Esophagus (tissue), 2 donors: ENCODE data around the gene LRRC39. TPM values are rescaled to one million over a fixed set of nuclear protein-coding genes. Genes with fewer than 3 reads are reported as not detected.

Experiments used
- H3K27ac ChIP-seq, 2 donors: one replicate each; pipeline ENCODE4 v1.5.1; 2013; ENCODE audit warnings: low read depth in 2 of 2, mild to moderate bottlenecking in 2 of 2, inconsistent platforms in 1 of 2, low read length in 1 of 2, moderate library complexity in 1 of 2
- H3K27me3 ChIP-seq, 2 donors: one replicate each; pipeline ENCODE4 v1.6.1; 2013; ENCODE audit warnings: low read length in 2 of 2, control low read depth in 1 of 2, mild to moderate bottlenecking in 1 of 2; ENCODE audit not compliant: insufficient read depth in 2 of 2, control insufficient read depth in 1 of 2
- H3K36me3 ChIP-seq, 2 donors: one replicate each; pipeline ENCODE4 v1.6.1; 2013; ENCODE audit warnings: low read length in 1 of 2; ENCODE audit not compliant: control insufficient read depth in 2 of 2, insufficient read depth in 2 of 2
- H3K4me1 ChIP-seq, 2 donors: one replicate each; pipeline ENCODE4 v1.6.1; 2013; ENCODE audit warnings: low read length in 1 of 2; ENCODE audit not compliant: control insufficient read depth in 2 of 2, insufficient read depth in 2 of 2
- H3K4me3 ChIP-seq, 2 donors: one replicate each; pipeline ENCODE4 v1.5.1; 2013; ENCODE audit warnings: low read length in 2 of 2, mild to moderate bottlenecking in 2 of 2, low read depth in 1 of 2, moderate library complexity in 1 of 2
- H3K9me3 ChIP-seq, 2 donors: one replicate each; pipeline ENCODE4 v1.6.1; 2013; ENCODE audit warnings: mild to moderate bottlenecking in 2 of 2, low read depth in 1 of 2, low read length in 1 of 2, moderate library complexity in 1 of 2; ENCODE audit not compliant: control insufficient read depth in 2 of 2, insufficient read depth in 1 of 2
- WGBS, 2 donors: extraction: QIAGEN DNeasy Blood & Tissue Kit; methylation state at CpG; one replicate each; pipeline ENCODE4 v1.1.7; 2013; 5-methylcytosine and 5-hydroxymethylcytosine counted together
- polyA plus RNA-seq, 2 donors: library from polyadenylated mRNA; stranded (reverse); fragments of 200-250 nt; gene quantifications; one replicate each; pipeline ENCODE4 v1.2.3, GENCODE V29; 2013
- donor health status: healthy with polysubstance abuse.
- donor health status: Bipolar disorder and iron deficiency.

LRRC39 gene
- polyA plus RNA-seq, 2 donors, result 0.41 to 1.2 TPM

- 53 to 61% methylated on average over 2 of the region's 2 CpGs for WGBS, 2 donors
- no peaks in the 10 kb centered on the region for H3K4me1 ChIP-seq
- no peaks in the 10 kb centered on the region for H3K9me3 ChIP-seq
- no peaks in the 10 kb centered on the region for H3K36me3 ChIP-seq
- H3K27ac ChIP-seq, result no peak overlapping the region
- H3K4me3 ChIP-seq, result no peak overlapping the region
- H3K27me3 ChIP-seq, result no peaks in the 10 kb centered on the region
Measured at GRCh38 chr1:100164216-100164615, 13.8 kb downstream of the LRRC39 start.

- Histone ChIP-seq H3K36me3 (no peaks in the 10 kb centered on the region), H3K4me1 (no peaks in the 10 kb centered on the region), H3K27me3 (no peaks in the 10 kb centered on the region), H3K27ac (no peak overlapping the region), H3K4me3 (no peak overlapping the region), H3K9me3 (no peaks in the 10 kb centered on the region)
Measured at GRCh38 chr1:100162881-100163280, 15.2 kb downstream of the LRRC39 start.

- Histone ChIP-seq H3K36me3 (peaks cover 2 to 4% of the 10 kb centered on the region in 2 donors), H3K27me3 (no peaks in the 10 kb centered on the region), H3K9me3 (no peaks in the 10 kb centered on the region), H3K4me1 (no peaks in the 10 kb centered on the region), H3K27ac (no peak overlapping the region), H3K4me3 (no peak overlapping the region)
- WGBS, 2 donors, result 80 to 81% methylated on average over 4 of the region's 4 CpGs
Measured at GRCh38 chr1:100152271-100152670, 25.8 kb downstream of the LRRC39 start.

GRCh38 chr1:100151679-100152078 lies 26.4 kb downstream of the LRRC39 start:
- Histone ChIP-seq H3K4me1 (no peaks in the 10 kb centered on the region), H3K4me3 (no peak overlapping the region), H3K27ac (no peak overlapping the region), H3K36me3 (peaks cover 2 to 4% of the 10 kb centered on the region in 2 donors), H3K9me3 (no peaks in the 10 kb centered on the region), H3K27me3 (no peaks in the 10 kb centered on the region)
- 60 to 66% methylated on average over 2 of the region's 2 CpGs for WGBS, 2 donors

GRCh38 chr1:100147875-100148274 lies 30.2 kb downstream of the LRRC39 start:
- Histone ChIP-seq H3K4me3 (no peak overlapping the region), H3K36me3 (peaks cover 4 to 7% of the 10 kb centered on the region in 2 donors), H3K4me1 (no peaks in the 10 kb centered on the region), H3K27ac (no peak overlapping the region), H3K9me3 (no peaks in the 10 kb centered on the region), H3K27me3 (no peaks in the 10 kb centered on the region)
- 89 to 95% methylated on average over 4 of the region's 4 CpGs for WGBS, 2 donors

DNA sequence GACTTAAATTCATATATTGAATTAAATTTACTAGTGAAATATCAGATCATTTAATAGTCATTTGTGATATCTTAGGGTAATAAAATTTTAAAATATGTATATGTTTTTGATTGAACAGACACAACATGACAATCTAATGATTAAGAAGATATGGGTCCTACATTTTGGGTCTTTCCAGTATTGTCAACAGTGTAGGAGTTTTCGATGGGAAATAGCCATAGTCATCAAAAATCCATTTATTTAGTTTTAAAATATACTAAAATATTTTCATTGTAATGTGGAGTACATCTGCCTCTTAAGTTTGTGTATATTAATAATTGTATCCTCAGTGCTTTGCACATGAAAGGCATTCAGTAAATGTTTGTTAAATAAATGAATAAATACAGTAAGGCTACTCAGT lies 31.1 kb downstream of the LRRC39 start:
- H3K9me3 ChIP-seq, result no peaks in the 10 kb centered on the region
- no peak overlapping the region for H3K27ac ChIP-seq
- H3K4me3 ChIP-seq, result no peak overlapping the region
- H3K27me3 ChIP-seq, result no peaks in the 10 kb centered on the region
- no peaks in the 10 kb centered on the region for H3K4me1 ChIP-seq
- 92 to 96% methylated on average over 1 of the region's 1 CpG for WGBS, 2 donors
- peaks cover 4 to 9% of the 10 kb centered on the region in 2 donors for H3K36me3 ChIP-seq

- no peaks in the 10 kb centered on the region for H3K27me3 ChIP-seq
- 90 to 94% methylated on average over 3 of the region's 3 CpGs for WGBS, 2 donors
- no peak overlapping the region for H3K4me3 ChIP-seq
- no peaks in the 10 kb centered on the region for H3K4me1 ChIP-seq
- H3K9me3 ChIP-seq, result no peaks in the 10 kb centered on the region
- H3K36me3 ChIP-seq, result peaks cover 9% of the 10 kb centered on the region in 2 donors
- H3K27ac ChIP-seq, result no peak overlapping the region
Measured at GRCh38 chr1:100145116-100145515, 32.9 kb downstream of the LRRC39 start.

DNA sequence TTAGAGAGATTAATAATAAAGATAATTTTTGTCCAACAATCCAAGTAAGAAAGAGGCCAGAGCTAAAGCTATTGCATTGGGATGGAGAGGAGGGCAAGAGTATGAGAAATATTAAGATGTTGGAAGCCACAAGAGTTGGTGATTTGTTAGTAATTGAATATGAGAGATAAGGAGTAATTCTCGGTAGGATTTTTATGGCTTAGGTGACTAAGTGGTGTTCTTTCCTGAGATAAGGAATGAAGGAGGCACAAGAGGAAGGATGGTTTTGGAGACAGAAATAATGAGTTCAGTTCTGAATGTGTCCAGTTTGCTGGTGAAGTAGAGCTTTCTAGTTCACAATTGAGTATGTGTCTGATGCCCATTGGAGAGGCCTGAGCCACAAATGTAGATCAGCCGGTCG lies 35.7 kb downstream of the LRRC39 start:
- Histone ChIP-seq H3K4me1 (no peaks in the 10 kb centered on the region), H3K36me3 (peaks cover 5 to 9% of the 10 kb centered on the region in 2 donors), H3K4me3 (no peak overlapping the region), H3K27ac (no peak overlapping the region), H3K9me3 (no peaks in the 10 kb centered on the region), H3K27me3 (no peaks in the 10 kb centered on the region)
- WGBS, 2 donors, result 78 to 87% methylated on average over 3 of the region's 3 CpGs

GRCh38 chr1:100141192-100141591 lies 36.9 kb downstream of the LRRC39 start:
- no peaks in the 10 kb centered on the region for H3K27me3 ChIP-seq
- peaks cover 5 to 9% of the 10 kb centered on the region in 2 donors for H3K36me3 ChIP-seq
- 91 to 92% methylated on average over 4 of the region's 4 CpGs for WGBS, 2 donors
- no peak overlapping the region for H3K27ac ChIP-seq
- no peak overlapping the region for H3K4me3 ChIP-seq
- no peaks in the 10 kb centered on the region for H3K9me3 ChIP-seq
- no peaks in the 10 kb centered on the region for H3K4me1 ChIP-seq

DNA sequence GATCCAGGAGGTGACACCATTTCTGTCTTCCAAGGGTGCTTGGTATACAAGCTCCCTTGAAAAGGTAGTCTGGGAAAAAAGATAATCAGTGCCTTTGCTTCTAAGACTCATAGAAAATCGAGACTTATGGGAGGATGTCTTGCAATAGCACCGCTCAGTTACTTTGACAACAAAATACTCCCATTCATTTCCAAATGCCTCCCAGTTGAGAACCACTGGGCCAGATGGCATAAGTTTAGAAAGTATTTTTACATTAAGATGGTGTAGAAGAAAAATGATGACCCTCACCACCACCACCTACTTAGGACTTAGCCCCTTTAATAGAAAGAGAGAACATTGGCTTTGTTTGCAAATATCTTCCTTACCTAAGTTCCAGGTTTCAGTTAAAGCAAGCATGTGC lies 40.5 kb downstream of the LRRC39 start:
- H3K27ac ChIP-seq, result no peak overlapping the region
- no peaks in the 10 kb centered on the region for H3K4me1 ChIP-seq
- H3K27me3 ChIP-seq, result no peaks in the 10 kb centered on the region
- 95 to 97% methylated on average over 2 of the region's 2 CpGs for whole genome bisulfite sequencing, 2 donors
- H3K9me3 ChIP-seq, result no peaks in the 10 kb centered on the region
- H3K36me3 ChIP-seq, result peaks cover 4 to 5% of the 10 kb centered on the region in 2 donors
- H3K4me3 ChIP-seq, result no peak overlapping the region
